ENCODE results near the gene FYCO1. TPM values are rescaled to one million over a fixed set of nuclear protein-coding genes. Genes with fewer than 3 reads are reported as not detected.

The FYCO1 gene
- total RNA-seq, 3 donors from 2014 or later (not counting 1 experiment from before 2014, with no cell fraction given) = 23.0 to 28.4 (median 27.5) TPM

DNA sequence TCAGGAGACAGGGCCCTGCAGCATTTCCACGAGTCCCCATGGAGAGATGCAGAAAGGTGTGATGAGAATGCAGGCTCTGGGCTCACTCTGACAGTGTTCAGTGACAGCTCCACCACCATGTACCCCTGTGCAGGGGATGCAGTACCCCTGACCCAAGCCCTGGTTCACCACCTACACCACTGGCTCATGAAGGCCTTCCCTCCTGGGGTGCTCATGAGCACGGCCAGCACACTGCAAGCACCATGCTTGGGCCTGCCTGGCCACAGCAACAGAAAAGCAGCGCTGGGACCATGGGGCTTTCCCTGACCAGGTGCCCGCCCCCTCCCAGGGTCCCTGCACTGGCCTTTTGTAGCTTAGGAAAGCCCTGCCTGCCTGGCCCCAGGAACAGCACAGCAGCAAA is 46.2 kb downstream of the FYCO1 start:
- Mint-ChIP-seq H3K4me1 (peaks cover 57 to 59% of the 10 kb centered on the region in 2 donors), H3K27me3 (ENCODE audit: low read depth in 2 of 2) (no peaks in the 10 kb centered on the region), H3K36me3 (peaks cover 7% of the 10 kb centered on the region), H3K9me3 (no peaks in the 10 kb centered on the region), H3K4me3 (no peak overlapping the region), H3K27ac (peak overlapping the region in 1 of 2 donors; percentile 73)
- H3K4me3 ChIP-seq (ENCODE audit: low read length) = no peak overlapping the region
- no peak for DNase-seq
- TF ChIP-seq, protein P1, sequence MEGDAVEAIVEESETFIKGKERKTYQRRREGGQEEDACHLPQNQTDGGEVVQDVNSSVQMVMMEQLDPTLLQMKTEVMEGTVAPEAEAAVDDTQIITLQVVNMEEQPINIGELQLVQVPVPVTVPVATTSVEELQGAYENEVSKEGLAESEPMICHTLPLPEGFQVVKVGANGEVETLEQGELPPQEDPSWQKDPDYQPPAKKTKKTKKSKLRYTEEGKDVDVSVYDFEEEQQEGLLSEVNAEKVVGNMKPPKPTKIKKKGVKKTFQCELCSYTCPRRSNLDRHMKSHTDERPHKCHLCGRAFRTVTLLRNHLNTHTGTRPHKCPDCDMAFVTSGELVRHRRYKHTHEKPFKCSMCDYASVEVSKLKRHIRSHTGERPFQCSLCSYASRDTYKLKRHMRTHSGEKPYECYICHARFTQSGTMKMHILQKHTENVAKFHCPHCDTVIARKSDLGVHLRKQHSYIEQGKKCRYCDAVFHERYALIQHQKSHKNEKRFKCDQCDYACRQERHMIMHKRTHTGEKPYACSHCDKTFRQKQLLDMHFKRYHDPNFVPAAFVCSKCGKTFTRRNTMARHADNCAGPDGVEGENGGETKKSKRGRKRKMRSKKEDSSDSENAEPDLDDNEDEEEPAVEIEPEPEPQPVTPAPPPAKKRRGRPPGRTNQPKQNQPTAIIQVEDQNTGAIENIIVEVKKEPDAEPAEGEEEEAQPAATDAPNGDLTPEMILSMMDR (IDR thresholded peaks at IDR 0.05) = no peak
- peak overlapping the region; percentile 67 for H3K27ac ChIP-seq (ENCODE audit: low read length)
- no peak for ATAC-seq
- intact Hi-C loops (cut with micrococcal nuclease) = no loop called here
- no peaks in the 10 kb centered on the region for H3K27me3 ChIP-seq (ENCODE audit: control insufficient read depth, insufficient read depth, low read length)
- H3K36me3 ChIP-seq (ENCODE audit: control insufficient read depth, insufficient read depth, low read length) = peaks cover 74% of the 10 kb centered on the region
- H3K4me1 ChIP-seq (ENCODE audit: control insufficient read depth, insufficient read depth, low read length) = peaks cover 84% of the 10 kb centered on the region
- no peaks in the 10 kb centered on the region for H3K9me3 ChIP-seq (ENCODE audit: control insufficient read depth, insufficient read depth, low read length)
- WGBS (ENCODE audit: insufficient coverage) = 77% methylated on average over 4 of the region's 4 CpGs

DNA sequence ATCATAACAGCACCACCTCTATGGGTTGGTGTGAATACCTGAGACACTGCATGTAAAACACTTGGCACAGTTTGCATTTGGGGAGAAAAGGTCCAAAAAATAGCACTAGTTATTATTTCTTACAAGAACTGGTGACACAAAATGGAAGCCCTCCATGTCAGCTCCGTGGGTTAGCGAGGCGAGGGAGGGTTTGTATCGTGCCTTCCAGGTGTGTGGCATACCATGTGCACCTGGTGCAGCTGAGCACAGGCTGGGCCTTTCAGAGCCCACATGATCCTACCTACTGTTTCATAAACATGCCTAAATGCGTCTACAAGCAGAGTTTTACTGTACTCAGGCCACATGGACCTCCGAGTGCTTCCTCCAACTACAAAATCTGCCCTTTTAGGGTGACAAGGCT is 46.7 kb downstream of the FYCO1 start:
- H3K27me3 ChIP-seq (ENCODE audit: control insufficient read depth, insufficient read depth, low read length) = no peaks in the 10 kb centered on the region
- Mint-ChIP-seq H3K36me3 (peaks cover 7% of the 10 kb centered on the region), H3K9me3 (no peaks in the 10 kb centered on the region), H3K4me3 (no peak overlapping the region), H3K27me3 (ENCODE audit: low read depth in 2 of 2) (no peaks in the 10 kb centered on the region), H3K27ac (peak overlapping the region in 1 of 2 donors; percentile 73), H3K4me1 (peaks cover 57 to 59% of the 10 kb centered on the region in 2 donors)
- ATAC-seq = no peak
- peaks cover 81% of the 10 kb centered on the region for H3K4me1 ChIP-seq (ENCODE audit: control insufficient read depth, insufficient read depth, low read length)
- H3K36me3 ChIP-seq (ENCODE audit: control insufficient read depth, insufficient read depth, low read length) = peaks cover 69% of the 10 kb centered on the region
- TF ChIP-seq, protein P1 (IDR thresholded peaks at IDR 0.05) = no peak
- 89% methylated on average over 6 of the region's 6 CpGs for WGBS (ENCODE audit: insufficient coverage)
- H3K9me3 ChIP-seq (ENCODE audit: control insufficient read depth, insufficient read depth, low read length) = no peaks in the 10 kb centered on the region
- H3K27ac ChIP-seq (ENCODE audit: low read length) = peak overlapping the region; percentile 67
- no peak for DNase-seq
- intact Hi-C loops (cut with micrococcal nuclease) = no loop called here
- no peak overlapping the region for H3K4me3 ChIP-seq (ENCODE audit: low read length)

DNA sequence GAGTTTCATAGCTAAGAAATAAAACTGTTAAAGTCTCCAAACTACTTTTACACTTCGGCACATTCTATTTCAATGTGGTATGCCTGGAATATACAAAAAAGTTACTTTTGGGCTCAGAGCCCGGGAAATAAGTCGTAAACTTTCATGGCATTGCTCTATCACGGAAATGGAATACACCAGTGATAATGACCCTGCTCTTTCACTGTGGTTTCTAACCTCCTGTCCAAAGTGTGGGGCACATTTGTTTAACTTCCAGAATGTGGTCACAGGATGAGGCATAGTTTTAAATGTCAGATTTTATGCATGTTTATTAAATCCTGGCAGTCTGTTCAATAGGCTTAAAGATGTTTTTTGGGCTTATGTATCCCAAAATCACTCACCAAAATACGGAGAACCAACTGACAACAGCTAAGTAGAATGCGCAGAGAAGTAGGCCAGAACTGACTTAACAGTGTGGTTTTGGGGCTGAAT is 47.3 kb downstream of the FYCO1 start:
- WGBS (ENCODE audit: insufficient coverage) = 62% methylated on average over 6 of the region's 6 CpGs
- H3K27me3 ChIP-seq (ENCODE audit: control insufficient read depth, insufficient read depth, low read length) = no peaks in the 10 kb centered on the region
- H3K27ac ChIP-seq (ENCODE audit: low read length) = peak overlapping the region; percentile 67
- no peak overlapping the region for H3K4me3 ChIP-seq (ENCODE audit: low read length)
- Mint-ChIP-seq H3K4me1 (peaks cover 59 to 61% of the 10 kb centered on the region in 2 donors), H3K36me3 (peaks cover 7% of the 10 kb centered on the region), H3K9me3 (no peaks in the 10 kb centered on the region), H3K27ac (no peak overlapping the region), H3K4me3 (no peak overlapping the region), H3K27me3 (ENCODE audit: low read depth in 2 of 2) (no peaks in the 10 kb centered on the region)
- H3K36me3 ChIP-seq (ENCODE audit: control insufficient read depth, insufficient read depth, low read length) = peaks cover 63% of the 10 kb centered on the region
- TF ChIP-seq, protein P1 (IDR thresholded peaks at IDR 0.05) = no peak
- H3K9me3 ChIP-seq (ENCODE audit: control insufficient read depth, insufficient read depth, low read length) = no peaks in the 10 kb centered on the region
- H3K4me1 ChIP-seq (ENCODE audit: control insufficient read depth, insufficient read depth, low read length) = peaks cover 81% of the 10 kb centered on the region
- intact Hi-C loops (cut with micrococcal nuclease) = no loop called here
- no peak for ATAC-seq
- no peak for DNase-seq

DNA sequence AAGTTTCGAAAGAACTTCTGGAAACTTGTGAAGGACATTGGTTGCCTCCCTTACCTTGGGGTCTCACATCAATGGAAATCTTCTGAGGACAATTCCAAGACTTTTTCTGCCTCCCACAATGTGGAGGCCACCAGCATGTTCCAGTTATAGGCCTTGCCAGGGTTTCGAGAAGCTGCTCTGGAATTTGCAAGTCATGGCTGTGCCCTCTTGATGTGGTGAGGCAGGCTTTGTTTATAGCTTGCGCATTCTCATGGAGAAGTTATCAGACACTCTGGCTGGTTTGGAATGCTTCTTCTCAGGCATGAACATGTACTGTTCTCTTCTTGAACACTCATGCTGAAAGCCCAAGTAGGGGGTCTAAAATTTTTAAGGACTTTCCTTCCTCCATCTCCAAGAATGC is 48.3 kb downstream of the FYCO1 start:
- Histone ChIP-seq H3K4me3 (ENCODE audit: low read length) (no peak overlapping the region), H3K36me3 (ENCODE audit: control insufficient read depth, insufficient read depth, low read length) (peaks cover 54% of the 10 kb centered on the region), H3K4me1 (ENCODE audit: control insufficient read depth, insufficient read depth, low read length) (peaks cover 85% of the 10 kb centered on the region), H3K27ac (ENCODE audit: low read length) (peak overlapping the region; percentile 0), H3K9me3 (ENCODE audit: control insufficient read depth, insufficient read depth, low read length) (no peaks in the 10 kb centered on the region), H3K27me3 (ENCODE audit: control insufficient read depth, insufficient read depth, low read length) (no peaks in the 10 kb centered on the region)
- H3K4me3 Mint-ChIP-seq = no peak overlapping the region
- no peak for DNase-seq
- H3K4me1 Mint-ChIP-seq = peaks cover 58 to 66% of the 10 kb centered on the region in 2 donors
- no peak for ATAC-seq
- TF ChIP-seq, protein P1 (IDR thresholded peaks at IDR 0.05) = no peak
- intact Hi-C loops (cut with micrococcal nuclease) = no loop called here
- H3K27ac Mint-ChIP-seq = peak overlapping the region in 1 of 2 donors; percentile 44
- no peaks in the 10 kb centered on the region for H3K9me3 Mint-ChIP-seq
- H3K36me3 Mint-ChIP-seq = no peaks in the 10 kb centered on the region
- no peaks in the 10 kb centered on the region for H3K27me3 Mint-ChIP-seq (ENCODE audit: low read depth in 2 of 2)
- WGBS (ENCODE audit: insufficient coverage) = 92% methylated on average over 3 of the region's 3 CpGs

Data from natural killer cell (primary cell).